ENCODE measurements around the gene TMEM209. TPM values are rescaled to one million over a fixed set of nuclear protein-coding genes. Genes with fewer than 3 reads are reported as not detected.

The TMEM209 gene
- total RNA-seq, 2 donors from 2014 or later: 7.6 to 12.2 TPM

GRCh38 chr7:130174237-130174959 is 30.8 kb downstream of the TMEM209 start:
- no peak for DNase-seq
- Histone ChIP-seq H3K27ac (no peak overlapping the region), H3K36me3 (replicated peaks in 1 of 2; ENCODE audit: insufficient read depth in 1 of 2, low read depth in 2 of 2) (peaks cover 3 to 8% of the 10 kb centered on the region in 2 donors), H3K4me3 (no peak overlapping the region), H3K4me1 (no peaks in the 10 kb centered on the region), H3K9me3 (no peaks in the 10 kb centered on the region), H3K27me3 (no peaks in the 10 kb centered on the region)
- no peak for ATAC-seq
- TF ChIP-seq POLR2A (IDR thresholded peaks at IDR 0.05) (no peak), CTCF (IDR thresholded peaks at IDR 0.05) (no peak)
- 85 to 95% methylated on average over 4 of the region's 4 CpGs for WGBS, 2 donors
- intact Hi-C loops (cut with DNase I): no loop called here

GRCh38 chr7:130162196-130162595 is 43.0 kb downstream of the TMEM209 start:
- Histone ChIP-seq H3K9me3 (no peaks in the 10 kb centered on the region), H3K4me1 (no peaks in the 10 kb centered on the region), H3K4me3 (no peak overlapping the region), H3K27me3 (no peaks in the 10 kb centered on the region), H3K36me3 (replicated peaks in 1 of 2; ENCODE audit: insufficient read depth in 1 of 2, low read depth in 2 of 2) (peaks cover 5 to 10% of the 10 kb centered on the region in 2 donors), H3K27ac (no peak overlapping the region)
- intact Hi-C loops (cut with DNase I): no loop called here
- TF ChIP-seq CTCF (IDR thresholded peaks at IDR 0.05) (no peak), POLR2A (IDR thresholded peaks at IDR 0.05) (no peak)
- WGBS, 2 donors: 94 to 100% methylated on average over 5 of the region's 5 CpGs
- no peak for ATAC-seq
- no peak for DNase-seq

GRCh38 chr7:130160455-130160854 is 44.8 kb downstream of the TMEM209 start:
- Histone ChIP-seq H3K4me3 (no peak overlapping the region), H3K27ac (no peak overlapping the region), H3K9me3 (no peaks in the 10 kb centered on the region), H3K4me1 (no peaks in the 10 kb centered on the region), H3K27me3 (no peaks in the 10 kb centered on the region), H3K36me3 (replicated peaks in 1 of 2; ENCODE audit: insufficient read depth in 1 of 2, low read depth in 2 of 2) (peaks cover 5 to 7% of the 10 kb centered on the region in 2 donors)
- intact Hi-C loops (cut with DNase I): no loop called here
- WGBS, 2 donors: 93 to 97% methylated on average over 8 of the region's 8 CpGs
- DNase-seq (no peak), ATAC-seq (no peak)
- TF ChIP-seq POLR2A (IDR thresholded peaks at IDR 0.05) (no peak), CTCF (IDR thresholded peaks at IDR 0.05) (no peak)

- H3K36me3 ChIP-seq (replicated peaks in 1 of 2; ENCODE audit: insufficient read depth in 1 of 2, low read depth in 2 of 2): peaks cover 5 to 6% of the 10 kb centered on the region in 2 donors
- peaks cover 3% of the 10 kb centered on the region for H3K4me1 ChIP-seq
- H3K27me3 ChIP-seq: no peaks in the 10 kb centered on the region
- DNase-seq: no peak
- no peaks in the 10 kb centered on the region for H3K9me3 ChIP-seq
- H3K27ac ChIP-seq: no peak overlapping the region
- TF ChIP-seq POLR2A (IDR thresholded peaks at IDR 0.05) (no peak), CTCF (IDR thresholded peaks at IDR 0.05) (no peak)
- WGBS, 2 donors: 96 to 100% methylated on average over 2 of the region's 2 CpGs
- H3K4me3 ChIP-seq: no peak overlapping the region
- intact Hi-C loops (cut with DNase I): no loop called here
- ATAC-seq: no peak
These were observed 45.2 kb downstream of the TMEM209 start for GRCh38 chr7:130160023-130160422.

GRCh38 chr7:130157700-130158099 is 47.5 kb downstream of the TMEM209 start:
- ATAC-seq (no peak), DNase-seq (no peak)
- TF ChIP-seq POLR2A (IDR thresholded peaks at IDR 0.05) (no peak), CTCF (IDR thresholded peaks at IDR 0.05) (no peak)
- H3K27me3 ChIP-seq: no peaks in the 10 kb centered on the region
- WGBS, 2 donors: 89 to 97% methylated on average over 7 of the region's 7 CpGs
- H3K4me3 ChIP-seq: no peak overlapping the region
- peaks cover 0 to 5% of the 10 kb centered on the region in 2 donors for H3K36me3 ChIP-seq (replicated peaks in 1 of 2; ENCODE audit: insufficient read depth in 1 of 2, low read depth in 2 of 2)
- H3K4me1 ChIP-seq: peaks cover 20% of the 10 kb centered on the region
- no peak overlapping the region for H3K27ac ChIP-seq
- intact Hi-C loops (cut with DNase I): no loop called here
- no peaks in the 10 kb centered on the region for H3K9me3 ChIP-seq

Measured in body of pancreas (tissue), 4 donors.